ENCODE results near the gene COL27A1. TPM values are rescaled to one million over a fixed set of nuclear protein-coding genes. Genes with fewer than 3 reads are reported as not detected.
"Not testable (repeated sequence)": the region's sequence is repeated elsewhere in the genome, so short reads cannot be mapped to it uniquely, and the experiment has no call there.

The COL27A1 gene
- total RNA-seq, 1 donor from 2014 or later, result 3.7 TPM

DNA sequence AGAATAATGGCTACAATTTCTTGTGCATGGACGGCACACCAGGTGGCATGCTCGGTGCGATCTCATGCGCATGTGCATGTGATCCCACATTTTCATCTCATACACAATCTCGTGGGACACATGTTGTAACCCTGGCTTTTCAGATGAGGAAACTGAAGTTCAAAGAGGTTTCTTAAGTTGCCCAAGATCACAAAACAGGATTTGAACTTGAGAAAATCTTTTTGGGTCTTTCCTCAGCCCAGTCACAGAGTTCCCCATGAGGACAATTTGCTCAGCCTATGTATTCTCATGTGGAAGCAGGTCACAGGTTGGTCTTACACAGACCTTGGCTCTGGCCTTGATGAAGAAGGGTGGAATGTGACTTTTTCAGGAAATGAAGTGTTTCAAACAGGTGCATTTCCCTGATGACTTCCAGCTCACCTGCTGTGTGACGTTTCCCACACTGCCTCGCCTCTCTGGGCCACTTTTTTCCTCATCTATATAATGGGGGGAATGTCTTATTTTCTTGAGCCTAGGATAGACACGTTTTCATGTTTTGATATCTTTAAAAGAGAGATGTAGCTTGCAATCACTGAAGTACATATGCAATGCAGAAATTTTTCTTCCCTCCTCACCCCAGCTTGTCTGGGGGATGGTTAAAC is 160.5 kb downstream of the COL27A1 start:
- H3K9me3 Mint-ChIP-seq, result no peaks in the 10 kb centered on the region
- no peaks in the 10 kb centered on the region for H3K36me3 Mint-ChIP-seq (ENCODE audit: low read depth)
- no peak overlapping the region for H3K4me3 Mint-ChIP-seq (ENCODE audit: low read depth)
- no peak overlapping the region for H3K27ac Mint-ChIP-seq
- H3K4me1 Mint-ChIP-seq (ENCODE audit: low read depth), result peaks cover 8% of the 10 kb centered on the region
- no peak for DNase-seq (ENCODE audit: low spot score)
- intact Hi-C loops (cut with micrococcal nuclease), result no loop called here
- H3K27me3 Mint-ChIP-seq (ENCODE audit: low read depth), result no peaks in the 10 kb centered on the region

DNA sequence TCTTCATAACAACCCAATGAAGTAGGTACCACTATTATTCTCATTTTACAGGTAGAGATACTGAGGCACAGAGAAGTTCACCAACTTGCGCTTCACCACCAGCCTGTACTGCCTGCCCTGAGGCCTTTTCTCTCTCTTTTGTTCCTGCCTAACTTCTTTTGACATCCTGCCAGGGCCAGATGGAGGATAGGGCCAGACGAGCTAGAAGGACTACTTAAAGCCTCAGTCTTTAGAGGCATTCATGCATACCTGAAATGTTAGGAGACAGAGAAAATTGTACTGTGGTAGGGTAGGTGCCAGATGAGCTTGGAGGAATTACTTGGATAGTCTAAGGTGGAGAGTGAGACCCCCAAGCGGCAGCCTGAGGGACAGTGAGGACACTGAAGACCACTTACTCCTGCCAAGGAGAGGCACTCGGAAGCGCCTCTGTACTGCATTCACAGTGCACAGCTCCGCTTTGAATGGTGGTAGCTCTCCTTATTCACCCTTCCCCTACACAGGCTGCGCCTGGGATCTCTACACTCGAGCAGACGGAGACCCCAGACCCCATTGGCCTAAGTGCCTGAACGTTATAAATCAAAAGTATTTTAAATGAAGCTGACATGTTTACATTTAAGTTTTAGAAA is 161.4 kb downstream of the COL27A1 start:
- H3K36me3 Mint-ChIP-seq (ENCODE audit: low read depth), result no peaks in the 10 kb centered on the region
- no peak overlapping the region for H3K27ac Mint-ChIP-seq
- H3K4me3 Mint-ChIP-seq (ENCODE audit: low read depth), result no peak overlapping the region
- H3K9me3 Mint-ChIP-seq, result no peaks in the 10 kb centered on the region
- H3K4me1 Mint-ChIP-seq (ENCODE audit: low read depth), result peaks cover 8% of the 10 kb centered on the region
- intact Hi-C loops (cut with micrococcal nuclease), result no loop called here
- no peaks in the 10 kb centered on the region for H3K27me3 Mint-ChIP-seq (ENCODE audit: low read depth)
- DNase-seq (ENCODE audit: low spot score), result no peak

DNA sequence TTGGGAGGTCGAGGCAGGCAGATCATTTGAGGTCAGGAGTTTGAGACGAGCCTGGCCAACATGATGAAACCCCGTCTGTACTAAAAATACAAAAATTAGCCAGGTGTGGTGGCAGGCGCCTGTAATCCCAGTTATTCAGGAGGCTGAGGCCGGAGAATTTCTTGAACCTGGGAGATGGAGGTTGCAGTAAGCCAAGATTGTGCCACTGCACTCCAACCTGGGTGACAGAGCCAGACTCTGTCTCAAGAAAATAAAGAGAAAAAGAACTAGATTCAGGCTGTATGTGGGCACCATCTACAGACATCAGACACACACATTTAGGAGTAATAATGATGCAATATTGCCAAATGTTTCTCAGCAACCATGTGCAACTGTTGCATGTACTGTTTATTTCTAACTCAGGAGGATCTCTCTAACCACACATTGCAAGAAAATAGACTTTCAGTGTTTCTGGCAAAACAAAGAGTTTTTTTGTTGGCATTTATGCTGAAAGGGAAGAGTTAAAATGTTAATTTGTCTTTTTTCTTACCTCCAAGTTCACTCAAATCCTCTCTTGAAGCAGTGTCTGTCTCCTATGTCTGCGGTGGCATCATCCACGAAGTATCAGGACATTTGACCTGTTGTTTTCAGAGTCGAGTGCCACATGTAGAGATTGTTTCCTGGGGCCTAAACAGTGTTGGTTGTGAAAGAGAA is 162.5 kb downstream of the COL27A1 start:
- DNase-seq (ENCODE audit: low spot score), result no peak
- intact Hi-C loops (cut with micrococcal nuclease), result no loop called here
- no peak overlapping the region for H3K27ac Mint-ChIP-seq

DNA sequence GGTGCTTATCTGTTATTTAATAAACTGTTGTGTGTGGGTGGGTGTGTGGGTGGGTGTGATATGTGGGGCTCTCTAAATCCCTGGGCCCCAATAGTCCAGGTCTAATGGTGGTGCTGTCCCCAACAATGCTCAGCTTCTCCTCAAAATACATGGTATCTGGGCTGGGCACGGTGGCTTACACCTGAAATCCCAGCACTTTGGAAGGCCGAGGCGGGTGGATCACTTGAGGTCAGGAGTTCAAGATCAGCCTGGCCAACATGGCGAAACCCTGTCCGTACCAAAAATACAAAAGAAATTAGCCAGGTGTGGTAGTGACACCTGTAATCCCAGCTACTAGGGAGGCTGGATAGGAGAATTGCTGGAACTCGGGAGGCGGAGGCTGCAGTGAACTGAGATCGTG is 163.1 kb downstream of the COL27A1 start:
- H3K36me3 Mint-ChIP-seq (ENCODE audit: low read depth), result no peaks in the 10 kb centered on the region
- H3K27ac Mint-ChIP-seq, result no peak overlapping the region
- DNase-seq (ENCODE audit: low spot score), result no peak
- peaks cover 8% of the 10 kb centered on the region for H3K4me1 Mint-ChIP-seq (ENCODE audit: low read depth)
- intact Hi-C loops (cut with micrococcal nuclease), result no loop called here
- H3K4me3 Mint-ChIP-seq (ENCODE audit: low read depth), result no peak overlapping the region
- H3K9me3 Mint-ChIP-seq, result no peaks in the 10 kb centered on the region
- no peaks in the 10 kb centered on the region for H3K27me3 Mint-ChIP-seq (ENCODE audit: low read depth)

More for the DNA sequence above, 162.5 kb downstream of the COL27A1 start:
- Mint-ChIP-seq H3K36me3 (ENCODE audit: low read depth) (no peaks in the 10 kb centered on the region), H3K9me3 (no peaks in the 10 kb centered on the region), H3K27me3 (ENCODE audit: low read depth) (no peaks in the 10 kb centered on the region), H3K4me3 (ENCODE audit: low read depth) (no peak overlapping the region), H3K4me1 (ENCODE audit: low read depth) (peaks cover 8% of the 10 kb centered on the region)

DNA sequence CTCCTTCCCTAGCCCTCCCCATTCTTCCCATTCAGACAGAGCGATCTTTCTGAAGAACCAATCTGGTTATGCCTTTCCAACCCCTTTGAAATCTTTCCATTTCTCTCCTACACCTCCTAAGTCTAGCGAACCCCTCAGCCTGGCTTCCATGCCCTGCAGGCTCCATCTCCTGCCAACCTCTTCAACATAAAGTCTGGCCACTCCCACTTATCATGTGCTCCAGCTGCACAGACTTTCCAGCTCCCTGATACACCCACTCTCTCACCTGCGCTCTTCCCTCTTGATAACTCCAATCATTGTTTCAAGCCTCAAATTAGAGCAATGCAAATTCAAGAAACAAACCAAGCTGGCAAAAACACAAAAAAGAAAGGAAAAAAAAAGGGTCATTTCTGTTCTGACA is 163.8 kb downstream of the COL27A1 start:
- no peaks in the 10 kb centered on the region for H3K36me3 Mint-ChIP-seq (ENCODE audit: low read depth)
- H3K9me3 Mint-ChIP-seq, result no peaks in the 10 kb centered on the region
- intact Hi-C loops (cut with micrococcal nuclease), result no loop called here
- H3K4me3 Mint-ChIP-seq (ENCODE audit: low read depth), result no peak overlapping the region
- H3K4me1 Mint-ChIP-seq (ENCODE audit: low read depth), result peaks cover 8% of the 10 kb centered on the region
- H3K27ac Mint-ChIP-seq, result no peak overlapping the region
- no peak for DNase-seq (ENCODE audit: low spot score)
- no peaks in the 10 kb centered on the region for H3K27me3 Mint-ChIP-seq (ENCODE audit: low read depth)

DNA sequence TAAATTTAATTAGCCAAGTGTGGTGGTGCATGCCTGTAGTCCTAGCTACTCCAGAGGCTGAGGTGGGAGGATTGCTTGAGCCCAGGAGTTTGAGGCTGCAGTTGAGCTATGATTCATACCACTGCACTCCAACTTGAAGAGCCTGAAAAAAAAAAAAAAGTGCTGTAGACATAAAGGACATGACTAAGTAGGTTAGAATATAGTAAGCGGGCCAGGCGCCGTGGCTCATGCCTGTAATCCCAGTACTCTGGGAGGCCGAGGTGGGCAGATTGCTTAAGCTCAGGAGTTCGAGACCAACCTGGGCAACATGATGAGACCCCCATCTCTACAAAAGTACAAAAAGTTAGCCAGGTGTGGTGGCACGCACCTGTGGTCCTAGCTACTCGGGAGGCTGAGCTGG is 165.4 kb downstream of the COL27A1 start:
- intact Hi-C loops (cut with micrococcal nuclease); H3K36me3 Mint-ChIP-seq (ENCODE audit: low read depth); DNase-seq (ENCODE audit: low spot score); H3K9me3 Mint-ChIP-seq; H3K27ac Mint-ChIP-seq; H3K27me3 Mint-ChIP-seq (ENCODE audit: low read depth); H3K4me3 Mint-ChIP-seq (ENCODE audit: low read depth); H3K4me1 Mint-ChIP-seq (ENCODE audit: low read depth): not testable (repeated sequence)

DNA sequence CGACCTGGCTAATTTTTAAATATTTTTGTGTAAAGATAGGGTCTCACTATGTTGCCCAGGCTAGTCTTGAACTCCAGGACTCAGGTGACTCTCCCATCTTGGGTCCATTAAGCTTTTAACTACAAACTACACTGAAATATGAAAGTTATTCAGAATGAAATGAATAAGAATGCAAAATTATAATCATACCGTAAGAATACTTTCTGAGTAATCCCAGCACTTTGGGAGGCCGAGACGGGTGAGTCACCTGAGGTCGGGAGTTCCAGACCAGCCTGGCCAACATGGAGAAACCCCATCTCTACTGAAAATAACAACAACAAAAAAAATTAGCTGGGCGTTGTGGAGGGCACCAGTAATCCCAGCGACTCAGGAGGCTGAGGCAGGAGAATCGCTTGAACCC is 166.4 kb downstream of the COL27A1 start:
- peaks cover 8% of the 10 kb centered on the region for H3K4me1 Mint-ChIP-seq (ENCODE audit: low read depth)
- no peaks in the 10 kb centered on the region for H3K36me3 Mint-ChIP-seq (ENCODE audit: low read depth)
- no peaks in the 10 kb centered on the region for H3K27me3 Mint-ChIP-seq (ENCODE audit: low read depth)
- H3K4me3 Mint-ChIP-seq (ENCODE audit: low read depth), result no peak overlapping the region
- H3K9me3 Mint-ChIP-seq, result no peaks in the 10 kb centered on the region
- DNase-seq (ENCODE audit: low spot score), result no peak
- H3K27ac Mint-ChIP-seq, result no peak overlapping the region
- intact Hi-C loops (cut with micrococcal nuclease), result no loop called here

DNA sequence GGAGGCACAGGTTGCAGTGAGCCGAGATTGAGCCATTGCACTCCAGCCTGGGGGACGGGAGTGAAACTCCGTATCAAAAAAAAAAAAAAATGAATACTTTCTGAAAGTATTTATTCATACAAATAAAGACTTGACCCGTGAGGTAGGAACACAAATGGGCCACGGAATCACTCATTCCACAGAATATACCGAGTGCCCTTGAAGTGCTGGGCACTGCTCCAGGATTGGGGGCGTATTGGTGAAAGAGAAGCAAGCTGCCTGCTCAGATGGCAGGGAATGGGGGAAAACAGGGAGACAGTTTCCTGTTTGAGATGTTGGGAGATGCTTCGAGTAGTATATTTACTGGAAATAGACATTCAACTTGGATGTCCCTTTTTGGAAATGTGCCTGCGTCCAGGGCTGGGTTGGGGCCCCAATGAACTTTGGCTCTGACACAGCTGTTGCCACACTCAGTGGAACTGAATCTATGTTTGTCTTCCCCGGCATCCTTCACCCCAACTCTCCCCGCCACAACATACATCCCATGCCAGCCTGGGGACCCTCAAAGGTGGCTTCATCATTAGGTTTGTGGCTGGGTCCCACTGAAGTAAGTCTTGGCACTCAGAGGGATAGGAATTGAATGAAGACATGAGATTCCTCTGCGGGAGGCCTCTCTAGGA is 167.0 kb downstream of the COL27A1 start:
- H3K27me3 Mint-ChIP-seq (ENCODE audit: low read depth); H3K9me3 Mint-ChIP-seq; H3K36me3 Mint-ChIP-seq (ENCODE audit: low read depth); H3K4me1 Mint-ChIP-seq (ENCODE audit: low read depth); DNase-seq (ENCODE audit: low spot score); H3K4me3 Mint-ChIP-seq (ENCODE audit: low read depth); intact Hi-C loops (cut with micrococcal nuclease); H3K27ac Mint-ChIP-seq: not testable (repeated sequence)

DNA sequence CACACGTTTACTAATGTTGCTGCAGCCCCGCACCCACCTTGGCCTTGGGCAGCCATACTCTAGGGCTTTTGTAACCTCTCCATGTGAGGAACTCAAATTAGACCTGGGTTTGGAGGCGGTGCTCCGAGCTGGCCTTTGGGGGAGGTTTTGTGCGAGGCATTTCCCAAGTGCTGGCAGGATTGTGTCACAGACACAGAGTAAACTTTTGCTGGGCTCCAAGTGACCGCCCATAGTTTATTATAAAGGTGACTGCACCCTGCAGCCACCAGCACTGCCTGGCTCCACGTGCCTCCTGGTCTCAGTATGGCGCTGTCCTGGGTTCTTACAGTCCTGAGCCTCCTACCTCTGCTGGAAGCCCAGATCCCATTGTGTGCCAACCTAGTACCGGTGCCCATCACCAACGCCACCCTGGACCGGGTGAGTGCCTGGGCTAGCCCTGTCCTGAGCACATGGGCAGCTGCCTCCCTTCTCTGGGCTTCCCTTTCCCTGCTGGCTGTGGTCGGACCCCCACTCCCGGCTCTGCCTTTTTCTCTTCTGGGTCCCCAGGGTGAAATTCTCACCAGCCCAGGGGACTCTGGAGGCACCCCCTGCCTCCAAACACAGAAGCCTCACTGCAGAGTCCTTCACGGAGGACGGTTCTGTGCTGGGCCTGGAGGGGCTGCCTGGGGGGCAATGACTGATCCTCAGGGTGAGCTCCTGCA is 167.6 kb downstream of the COL27A1 start, which contains the start of gene ORM1:
ORM1 (plus strand) TSS at position 268 of the 701 bp plus-strand sequence; CDS start at position 304, 36 bp downstream.
- H3K36me3 Mint-ChIP-seq (ENCODE audit: low read depth); H3K9me3 Mint-ChIP-seq; H3K4me3 Mint-ChIP-seq (ENCODE audit: low read depth); H3K27ac Mint-ChIP-seq; DNase-seq (ENCODE audit: low spot score); intact Hi-C loops (cut with micrococcal nuclease); H3K4me1 Mint-ChIP-seq (ENCODE audit: low read depth); H3K27me3 Mint-ChIP-seq (ENCODE audit: low read depth): not testable (repeated sequence)

DNA sequence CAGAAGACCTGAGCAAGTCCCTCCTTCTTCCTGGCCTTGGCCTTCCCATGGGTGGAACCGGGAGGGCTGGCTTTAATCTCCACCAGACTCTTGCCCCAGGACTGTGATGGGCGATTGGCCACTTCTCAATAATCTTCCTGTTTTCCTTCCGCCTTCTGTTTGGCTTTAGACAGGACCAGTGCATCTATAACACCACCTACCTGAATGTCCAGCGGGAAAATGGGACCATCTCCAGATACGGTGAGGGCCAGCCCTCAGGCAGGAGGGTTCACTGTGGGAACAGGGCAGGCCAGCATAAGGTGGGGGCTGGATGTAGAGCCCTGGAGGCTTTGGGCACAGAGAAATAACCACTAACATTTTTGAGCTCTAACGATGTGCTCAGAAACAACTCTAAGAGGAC is 168.5 kb downstream of the COL27A1 start:
- H3K27ac Mint-ChIP-seq; H3K36me3 Mint-ChIP-seq (ENCODE audit: low read depth); H3K4me1 Mint-ChIP-seq (ENCODE audit: low read depth); DNase-seq (ENCODE audit: low spot score); H3K27me3 Mint-ChIP-seq (ENCODE audit: low read depth); H3K4me3 Mint-ChIP-seq (ENCODE audit: low read depth); intact Hi-C loops (cut with micrococcal nuclease); H3K9me3 Mint-ChIP-seq: not testable (repeated sequence)

DNA sequence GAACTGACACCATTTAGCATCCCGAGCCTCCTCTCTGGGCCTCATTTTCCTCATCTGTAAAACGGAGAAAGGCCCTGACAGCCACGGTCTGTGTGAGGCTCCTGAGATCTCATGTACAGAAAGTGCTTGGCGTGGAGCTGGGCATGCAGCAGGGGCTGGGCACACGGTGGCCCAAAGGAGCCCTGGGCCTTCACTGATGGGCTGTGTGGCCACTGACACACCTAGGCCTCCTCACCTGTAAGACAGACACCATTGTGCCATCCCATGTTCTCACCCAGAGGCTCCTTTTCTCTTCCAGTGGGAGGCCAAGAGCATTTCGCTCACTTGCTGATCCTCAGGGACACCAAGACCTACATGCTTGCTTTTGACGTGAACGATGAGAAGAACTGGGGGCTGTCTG is 169.2 kb downstream of the COL27A1 start:
- no peaks in the 10 kb centered on the region for H3K27me3 Mint-ChIP-seq (ENCODE audit: low read depth)
- H3K4me1 Mint-ChIP-seq (ENCODE audit: low read depth), result no peaks in the 10 kb centered on the region
- DNase-seq (ENCODE audit: low spot score), result no peak
- intact Hi-C loops (cut with micrococcal nuclease), result no loop called here
- H3K4me3 Mint-ChIP-seq (ENCODE audit: low read depth), result no peak overlapping the region
- no peaks in the 10 kb centered on the region for H3K36me3 Mint-ChIP-seq (ENCODE audit: low read depth)
- H3K27ac Mint-ChIP-seq, result no peak overlapping the region
- no peaks in the 10 kb centered on the region for H3K9me3 Mint-ChIP-seq

DNA sequence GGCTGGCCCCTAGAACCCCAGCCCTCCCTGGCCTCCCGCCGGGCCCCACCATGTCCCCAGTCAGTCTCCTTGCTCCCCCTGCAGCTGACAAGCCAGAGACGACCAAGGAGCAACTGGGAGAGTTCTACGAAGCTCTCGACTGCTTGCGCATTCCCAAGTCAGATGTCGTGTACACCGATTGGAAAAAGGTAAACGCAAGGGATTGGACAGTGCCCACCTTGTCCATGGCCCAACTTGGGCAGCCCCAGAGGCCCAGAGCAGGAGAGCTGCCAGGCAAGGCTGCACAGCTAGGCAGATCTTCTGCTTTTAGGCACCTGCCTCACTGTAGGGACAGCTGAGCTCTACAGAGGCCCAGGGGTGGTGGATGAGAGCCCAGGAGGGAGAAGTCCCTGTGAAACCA is 169.6 kb downstream of the COL27A1 start:
- DNase-seq (ENCODE audit: low spot score), result not testable (repeated sequence)

More for the DNA sequence above, 169.6 kb downstream of the COL27A1 start:
- H3K4me1 Mint-ChIP-seq (ENCODE audit: low read depth); H3K9me3 Mint-ChIP-seq; H3K27ac Mint-ChIP-seq; intact Hi-C loops (cut with micrococcal nuclease); H3K4me3 Mint-ChIP-seq (ENCODE audit: low read depth); H3K36me3 Mint-ChIP-seq (ENCODE audit: low read depth); H3K27me3 Mint-ChIP-seq (ENCODE audit: low read depth): not testable (repeated sequence)
